HEK293T (cell line): ENCODE measurements around the gene SLC17A3.

Experiments
- BHLHE40 ChIP-seq: fragments of 450-650 bp; IDR thresholded peaks from 2 replicates; pipeline ENCODE4 v1.6.1; 2016; ENCODE audit warnings: mild to moderate bottlenecking, moderate library complexity, borderline replicate concordance
- ELF4 ChIP-seq: fragments of 450-650 bp; IDR thresholded peaks from 2 replicates; pipeline ENCODE4 v1.6.1; 2017; ENCODE audit warnings: antibody characterized with exemption
- FOXK2 ChIP-seq: fragments of 450-650 bp; IDR thresholded peaks from 2 replicates; pipeline ENCODE4 v1.6.1; 2016; ENCODE audit warnings: mild to moderate bottlenecking
- FOXM1 ChIP-seq: fragments of 450-650 bp; IDR thresholded peaks from 2 replicates; pipeline ENCODE4 v1.6.1; 2017; ENCODE audit warnings: mild to moderate bottlenecking, borderline replicate concordance
- HDGF ChIP-seq: fragments of 450-650 bp; IDR thresholded peaks from 2 replicates; pipeline ENCODE4 v1.6.1; 2017; ENCODE audit warnings: antibody characterized with exemption, borderline replicate concordance
- L3MBTL2 ChIP-seq: fragments of 450-650 bp; conservative IDR thresholded peaks from 2 replicates; pipeline ENCODE4 v1.6.1; 2016; ENCODE audit warnings: mild to moderate bottlenecking
- PKNOX1 ChIP-seq: fragments of 450-650 bp; IDR thresholded peaks from 2 replicates; pipeline ENCODE4 v1.6.1; 2016
- SP1 ChIP-seq: fragments of 450-650 bp; IDR thresholded peaks from 2 replicates; pipeline ENCODE4 v1.6.1; 2017
- TARDBP ChIP-seq: fragments of 450-650 bp; IDR thresholded peaks from 2 replicates; pipeline ENCODE4 v1.6.1; 2016
- ZNF384 ChIP-seq: fragments of 450-650 bp; IDR thresholded peaks from 2 replicates; pipeline ENCODE4 v1.6.1; 2016

- TF ChIP-seq L3MBTL2, result no peak
- no peak for TF ChIP-seq FOXM1
- TF ChIP-seq ELF4, result no peak
- no peak for TF ChIP-seq BHLHE40
- no peak for TF ChIP-seq PKNOX1
- TF ChIP-seq ZNF384, result no peak
- no peak for TF ChIP-seq SP1
- no peak for TF ChIP-seq TARDBP
- no peak for TF ChIP-seq HDGF
- no peak for TF ChIP-seq FOXK2
Observed at GRCh38 chr6:25863360-25863759, 10.7 kb downstream of the SLC17A3 start.
